GM18861 (cell line): ENCODE data around the gene RAD50.
"Not testable (repeated sequence)": the region's sequence is repeated elsewhere in the genome, so short reads cannot be mapped to it uniquely, and the experiment has no call there.

Experiments
- ATAC-seq: cut with Tn5 transposase; IDR thresholded peaks from one replicate; pipeline ENCODE4 v1.9.1; 2021; ENCODE audit not compliant: unreplicated experiment

RAD50 gene

DNA sequence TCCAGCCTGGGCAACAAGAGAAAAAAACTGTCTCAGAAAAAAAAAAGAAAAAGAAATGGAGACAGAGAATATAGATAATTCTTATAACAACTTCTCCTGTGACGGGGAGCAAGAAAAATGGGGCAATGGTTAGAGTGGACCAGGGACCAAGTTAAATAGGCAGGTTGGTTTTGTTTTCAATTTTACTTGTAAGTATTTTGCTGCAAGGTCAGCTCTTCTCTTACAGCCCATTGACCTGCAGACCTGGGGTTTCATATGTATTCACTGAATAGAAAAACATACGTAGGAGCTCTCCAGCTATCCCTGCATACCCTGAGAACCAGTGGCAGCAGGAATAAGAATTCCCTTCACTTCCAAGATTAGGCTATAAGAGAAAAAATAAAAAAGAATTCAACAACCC lies 72.0 kb downstream of the RAD50 start:
- no peak for ATAC-seq

- ATAC-seq = peak; percentile 75
Measured at GRCh38 chr5:132629230-132629944, 72.6 kb downstream of the RAD50 start.

DNA sequence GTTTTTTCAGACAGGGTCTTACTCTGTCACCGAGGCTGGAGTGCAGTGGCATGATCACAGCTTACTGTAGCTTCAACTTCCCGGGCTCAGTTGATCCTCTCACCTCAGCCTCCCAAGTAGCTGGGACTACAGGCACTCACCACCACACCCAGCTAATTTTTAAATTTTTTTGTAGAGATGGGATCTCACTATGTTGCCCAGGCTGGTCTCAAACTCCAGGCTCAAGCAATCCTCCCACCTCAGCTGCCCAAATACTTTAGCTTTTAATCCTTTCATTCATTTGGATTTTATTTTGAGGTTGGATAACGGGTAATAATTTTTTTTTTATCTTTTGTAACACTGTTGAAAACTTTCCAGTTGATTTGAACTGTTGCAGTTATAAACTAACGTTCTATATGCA lies 76.8 kb downstream of the RAD50 start:
- not testable (repeated sequence) for ATAC-seq

GRCh38 chr5:132635873-132636272 lies 79.1 kb downstream of the RAD50 start:
- peak; percentile 50 for ATAC-seq

- ATAC-seq = no peak
Measured at GRCh38 chr5:132637241-132637640, 80.5 kb downstream of the RAD50 start.

DNA sequence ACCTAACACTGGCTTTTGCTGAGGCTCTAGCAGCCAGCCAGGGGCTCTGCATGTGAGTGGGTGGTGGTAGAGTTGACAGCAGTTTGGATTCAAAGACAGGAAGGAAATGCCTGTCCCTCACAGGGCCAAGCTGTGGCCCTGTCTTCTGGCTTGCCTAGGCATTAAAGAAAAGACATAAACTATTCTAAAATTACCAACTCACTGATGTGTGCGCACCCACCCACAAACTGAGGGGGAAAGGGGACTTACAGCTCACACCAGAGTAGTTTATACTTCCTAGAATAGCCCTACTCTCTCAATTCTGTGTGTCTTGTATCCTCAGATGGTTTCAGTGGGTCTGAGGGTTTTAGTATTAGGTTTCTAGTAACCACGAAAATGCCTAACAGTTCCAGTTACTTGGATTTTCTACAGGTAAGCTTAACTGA lies 82.9 kb downstream of the RAD50 start:
- ATAC-seq = peak; percentile 42

- no peak for ATAC-seq
Measured at GRCh38 chr5:132640613-132641012, 83.8 kb downstream of the RAD50 start.

DNA sequence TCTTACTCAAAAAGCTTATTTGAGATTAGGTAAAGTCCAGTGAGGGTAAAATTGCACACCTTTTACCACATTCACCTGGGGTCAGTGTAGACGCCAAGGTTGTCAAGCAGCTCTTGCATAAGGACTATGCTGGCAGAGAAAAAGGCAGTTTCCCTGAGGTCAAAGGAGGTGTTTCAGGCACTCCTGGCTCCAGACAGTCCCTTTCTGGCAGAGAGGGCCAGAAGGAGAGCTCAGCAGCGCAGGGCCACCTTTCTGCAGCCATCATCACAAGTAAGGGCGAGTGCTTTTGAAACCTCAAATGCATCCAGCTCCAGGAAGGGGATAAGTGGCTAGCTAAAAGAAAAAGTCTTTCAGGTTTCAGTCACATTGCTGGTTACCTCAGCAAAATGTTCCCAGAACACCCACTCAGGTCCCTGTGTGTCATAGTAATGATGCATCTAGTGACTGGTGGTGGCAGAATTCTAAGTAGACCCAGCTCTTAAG lies 84.5 kb downstream of the RAD50 start:
- ATAC-seq = no peak

- ATAC-seq = no peak
Measured at GRCh38 chr5:132641841-132642240, 85.1 kb downstream of the RAD50 start.

DNA sequence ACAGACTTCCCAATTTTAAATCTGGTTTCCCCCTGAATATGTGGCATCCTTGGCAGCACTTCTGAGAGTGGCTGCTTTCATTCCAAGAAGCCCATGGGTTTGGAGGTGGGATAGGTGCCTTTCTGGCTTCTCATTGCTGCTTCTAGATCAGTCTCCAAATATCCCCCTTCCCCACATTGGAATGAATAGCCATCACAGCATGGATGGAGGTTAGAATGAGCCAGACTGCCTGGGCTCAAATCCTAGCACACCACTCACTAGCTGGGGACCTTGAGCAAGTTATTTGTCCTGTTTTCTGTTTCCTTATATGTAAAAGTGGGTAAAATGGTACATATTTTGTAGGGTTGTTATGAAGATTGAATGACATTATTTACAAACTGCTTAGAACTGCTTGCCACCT lies 87.4 kb downstream of the RAD50 start:
- ATAC-seq = no peak

- ATAC-seq = no peak
Measured at GRCh38 chr5:132646583-132647266, 89.9 kb downstream of the RAD50 start.

GRCh38 chr5:132647473-132647872 lies 90.7 kb downstream of the RAD50 start:
- ATAC-seq = no peak

DNA sequence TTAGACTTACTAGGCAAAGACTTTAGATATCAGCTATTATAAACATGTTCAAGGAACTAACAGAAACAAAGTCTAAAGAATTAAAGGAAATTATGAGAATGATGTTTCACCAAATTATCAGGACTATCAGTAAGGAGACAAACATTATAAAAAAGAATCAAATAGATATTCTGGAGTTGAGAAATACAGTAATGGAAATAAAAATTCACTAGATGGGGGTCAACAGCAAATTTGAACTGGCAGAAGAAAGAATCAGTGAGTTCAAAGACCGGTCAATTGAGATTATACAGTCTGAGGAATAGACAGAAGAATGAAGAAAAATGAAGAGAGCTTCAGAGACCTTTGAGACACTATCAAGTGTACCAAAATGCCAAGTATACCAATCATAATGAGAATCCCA lies 91.6 kb downstream of the RAD50 start:
- ATAC-seq = no peak

- no peak for ATAC-seq
Measured at GRCh38 chr5:132651838-132652469, 95.2 kb downstream of the RAD50 start.

DNA sequence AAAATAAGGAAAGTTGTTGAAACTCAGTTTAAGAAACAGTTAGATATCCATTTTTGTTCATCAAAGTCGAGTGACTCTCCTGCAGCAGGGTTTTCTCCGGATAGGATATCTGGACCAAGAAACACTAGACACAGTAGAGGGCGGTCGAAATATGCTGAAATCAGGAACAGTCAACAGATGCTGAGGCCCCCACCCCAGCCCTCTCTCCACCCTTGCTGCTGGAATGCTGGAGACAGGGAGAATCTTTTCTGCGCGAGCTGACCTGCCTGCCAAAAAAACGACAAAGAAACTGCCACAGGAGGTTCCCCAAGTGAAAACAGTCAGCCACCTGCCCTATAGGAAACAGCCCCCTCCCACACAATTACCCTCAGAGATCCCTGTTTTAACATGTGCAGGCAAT lies 96.9 kb downstream of the RAD50 start:
- ATAC-seq = no peak

- ATAC-seq = no peak
Measured at GRCh38 chr5:132655821-132656773, 99.3 kb downstream of the RAD50 start.

- ATAC-seq = no peak
Measured at GRCh38 chr5:132656774-132657355, 100.1 kb downstream of the RAD50 start.

DNA sequence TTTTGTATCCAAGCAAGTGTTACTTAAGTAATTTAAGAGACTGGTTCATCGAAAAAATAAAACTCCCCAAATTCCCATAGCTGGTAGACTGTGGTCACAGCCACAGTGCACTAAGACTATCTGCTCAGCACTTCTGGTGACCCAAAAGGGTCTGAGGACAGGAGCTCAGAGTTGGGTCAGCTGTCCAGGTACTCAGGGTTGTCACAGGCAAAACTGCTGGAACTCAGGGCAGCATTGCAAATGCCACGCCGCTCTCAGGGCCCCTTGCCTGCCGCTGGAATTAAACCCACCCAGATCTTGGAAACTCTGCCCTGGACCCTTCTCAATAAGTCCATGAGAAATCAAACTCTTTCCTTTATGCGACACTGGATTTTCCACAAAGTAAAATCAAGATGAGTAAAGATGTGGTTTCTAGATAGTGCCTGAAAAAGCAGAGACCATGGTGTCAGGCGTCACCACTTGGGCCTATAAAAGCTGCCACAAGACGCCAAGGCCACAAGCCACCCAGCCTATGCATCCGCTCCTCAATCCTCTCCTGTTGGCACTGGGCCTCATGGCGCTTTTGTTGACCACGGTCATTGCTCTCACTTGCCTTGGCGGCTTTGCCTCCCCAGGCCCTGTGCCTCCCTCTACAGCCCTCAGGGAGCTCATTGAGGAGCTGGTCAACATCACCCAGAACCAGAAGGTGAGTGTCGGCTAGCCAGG lies 101.1 kb downstream of the RAD50 start, which contains the start of gene IL13:
IL13 (plus strand) TSS at position 498 of the 705 bp plus-strand sequence; CDS start at position 512, 14 bp downstream.
- no peak for ATAC-seq

- ATAC-seq = no peak
Measured at GRCh38 chr5:132658381-132659302, 101.9 kb downstream of the RAD50 start.
